Measurements from ENCODE around the gene TSHZ3. TPM values are rescaled to one million over a fixed set of nuclear protein-coding genes. Genes with fewer than 3 reads are reported as not detected.

The TSHZ3 gene
- total RNA-seq, 1 experiment from 2014 or later: 3.2 TPM

GRCh38 chr19:31258211-31259052 lies 90.8 kb downstream of the TSHZ3 start:
- Histone ChIP-seq H3K14ac (ENCODE audit: insufficient read depth, low read length) (no peak overlapping the region), H2BK5ac (ENCODE audit: insufficient read length, low read length) (no peak overlapping the region), H3K79me2 (ENCODE audit: insufficient read depth, low read length) (no peaks in the 10 kb centered on the region), H3K18ac (ENCODE audit: insufficient read length, low read depth, low read length) (no peak overlapping the region), H2AK5ac (ENCODE audit: insufficient read length, low read length) (no peak overlapping the region), H3K23ac (ENCODE audit: insufficient read length, low read depth, low read length) (no peak overlapping the region), H2BK20ac (ENCODE audit: low read depth, low read length, poor library complexity, severe bottlenecking) (no peak overlapping the region), H3K4ac (ENCODE audit: low read depth, low read length) (no peak overlapping the region), H3K56ac (ENCODE audit: insufficient read length, low read depth, low read length) (no peak overlapping the region), H4K8ac (replicated peaks; ENCODE audit: insufficient read length, low read depth, low read length) (no peak overlapping the region), H3K9me3 (ENCODE audit: control insufficient read depth, low read depth, low read length) (no peaks in the 10 kb centered on the region), H3K4me1 (ENCODE audit: insufficient read depth, low read length) (peaks cover 4% of the 10 kb centered on the region; the same call in 1 of the 2 replicates), H4K5ac (ENCODE audit: insufficient read length, low read depth, low read length) (no peak overlapping the region), H2BK12ac (ENCODE audit: insufficient read length, low read depth, low read length) (no peak overlapping the region), H3K9ac (ENCODE audit: extremely low read depth, insufficient read length, low read length) (no peak overlapping the region), H3K79me1 (ENCODE audit: insufficient read depth, low read depth, low read length, poor library complexity, severe bottlenecking) (no peaks in the 10 kb centered on the region), H3T11ph (ENCODE audit: low read length) (no peak overlapping the region), H3K23me2 (ENCODE audit: insufficient read length, low read depth, low read length, poor library complexity, severe bottlenecking) (no peaks in the 10 kb centered on the region), H2AFZ (ENCODE audit: low read length) (no peak overlapping the region), H3K27me3 (ENCODE audit: insufficient read depth, low read length) (no peaks in the 10 kb centered on the region), H3K27ac (ENCODE audit: insufficient read length, low read depth, low read length) (no peak overlapping the region), H2BK120ac (ENCODE audit: low read depth, low read length, poor library complexity, severe bottlenecking) (no peak overlapping the region), H3K4me2 (ENCODE audit: insufficient read depth, insufficient read length, low read length) (no peak overlapping the region), H4K91ac (ENCODE audit: insufficient read length, low read depth, low read length) (no peak overlapping the region), H2BK15ac (ENCODE audit: low read depth, low read length) (no peak overlapping the region), H4K20me1 (ENCODE audit: control insufficient read depth, insufficient read depth, insufficient read length) (no peaks in the 10 kb centered on the region)
- Mint-ChIP-seq H3K36me3 (ENCODE audit: insufficient read depth in 1 of 3, low read depth in 3 of 3) (no peaks in the 10 kb centered on the region), H3K27me3 (ENCODE audit: low read depth) (no peaks in the 10 kb centered on the region; the same call in 1 of the 2 replicates), H3K9me3 (no peaks in the 10 kb centered on the region; a peak in 1 of 5 replicates), H3K4me3 (no peak overlapping the region), H3K4me1 (peaks cover 25 to 45% of the 10 kb centered on the region in 2 experiments), H3K27ac (peak overlapping the region in 1 of 3 experiments; percentile 16; a peak in 2 of 7 replicates)
- DNase-seq: no peak
- no peak for TF ChIP-seq CTCF (conservative IDR thresholded peaks at IDR 0.05)
- WGBS (ENCODE audit: extremely low coverage, insufficient read length, low lambda C conversion rate): no CpG with 5 or more reads among the region's 15 CpGs
